H9 (cell line): Measurements from ENCODE around the gene COL4A6. TPM values are rescaled to one million over a fixed set of nuclear protein-coding genes. Genes with fewer than 3 reads are reported as not detected.

Experiments used
- DNase-seq: peaks from one replicate; pipeline ENCODE4 v3.0.0-alpha.2; 2017
- H2AFZ ChIP-seq: one replicate; pipeline ENCODE4 v1.6.1; 2013; ENCODE audit warnings: mild to moderate bottlenecking, low read length, control low read depth, moderate library complexity
- H2AK5ac ChIP-seq: 2 replicates; pipeline ENCODE4 v1.6.1; 2013; ENCODE audit warnings: low read length, control low read depth, mixed read lengths; ENCODE audit not compliant: insufficient read length
- H2BK120ac ChIP-seq: one replicate; pipeline ENCODE4 v1.6.1; 2013; ENCODE audit warnings: low read depth, mild to moderate bottlenecking, low read length, control low read depth, inconsistent platforms; ENCODE audit not compliant: poor library complexity, severe bottlenecking
- H2BK12ac ChIP-seq: 2 replicates; pipeline ENCODE4 v1.6.1; 2013; ENCODE audit warnings: low read length, control low read depth, mixed read lengths, low read depth; ENCODE audit not compliant: insufficient read length
- H2BK15ac ChIP-seq: 2 replicates; pipeline ENCODE4 v1.6.1; 2013; ENCODE audit warnings: low read depth, low read length, control low read depth
- H2BK20ac ChIP-seq: one replicate; pipeline ENCODE4 v1.6.1; 2013; ENCODE audit warnings: low read depth, mild to moderate bottlenecking, low read length, control low read depth, inconsistent platforms; ENCODE audit not compliant: poor library complexity, severe bottlenecking
- H2BK5ac ChIP-seq: 2 replicates; pipeline ENCODE4 v1.6.1; 2013; ENCODE audit warnings: low read length, control low read depth, mixed read lengths; ENCODE audit not compliant: insufficient read length
- H3K14ac ChIP-seq: 2 replicates; pipeline ENCODE4 v1.6.1; 2013; ENCODE audit warnings: low read length, control low read depth; ENCODE audit not compliant: insufficient read depth
- H3K18ac ChIP-seq: 2 replicates; pipeline ENCODE4 v1.6.1; 2013; ENCODE audit warnings: low read depth, mild to moderate bottlenecking, mixed read lengths, low read length, control low read depth; ENCODE audit not compliant: insufficient read length
- H3K23ac ChIP-seq: 2 replicates; pipeline ENCODE4 v1.6.1; 2013; ENCODE audit warnings: low read length, control low read depth, mixed read lengths, low read depth; ENCODE audit not compliant: insufficient read length
- H3K23me2 ChIP-seq: 2 replicates; pipeline ENCODE4 v1.6.1; 2013; ENCODE audit warnings: low read depth, mild to moderate bottlenecking, mixed read lengths, low read length, control low read depth; ENCODE audit not compliant: insufficient read length, poor library complexity, severe bottlenecking
- H3K27ac ChIP-seq: 2 replicates; pipeline ENCODE4 v1.5.1; 2013; ENCODE audit warnings: low read length, control low read depth, mixed read lengths, low read depth; ENCODE audit not compliant: insufficient read length
- H3K27me3 ChIP-seq: 2 replicates; pipeline ENCODE4 v1.6.1; 2013; ENCODE audit warnings: low read length, control low read depth, inconsistent platforms; ENCODE audit not compliant: insufficient read depth
- H3K4ac ChIP-seq: 2 replicates; pipeline ENCODE4 v1.6.1; 2013; ENCODE audit warnings: low read depth, mild to moderate bottlenecking, control low read depth, inconsistent platforms, low read length, moderate library complexity
- H3K4me1 ChIP-seq: 2 replicates; pipeline ENCODE4 v1.6.1; 2013; ENCODE audit warnings: low read length, control low read depth, inconsistent platforms; ENCODE audit not compliant: insufficient read depth
- H3K4me2 ChIP-seq: 2 replicates; pipeline ENCODE4 v1.6.1; 2013; ENCODE audit warnings: low read length, control low read depth, mixed read lengths; ENCODE audit not compliant: insufficient read length, insufficient read depth
- H3K56ac ChIP-seq: 2 replicates; pipeline ENCODE4 v1.6.1; 2013; ENCODE audit warnings: low read depth, mild to moderate bottlenecking, mixed read lengths, low read length, control low read depth; ENCODE audit not compliant: insufficient read length
- H3K79me1 ChIP-seq: 2 replicates; pipeline ENCODE4 v1.6.1; 2013; ENCODE audit warnings: low read depth, mild to moderate bottlenecking, moderate library complexity, low read length, control low read depth, inconsistent platforms; ENCODE audit not compliant: insufficient read depth, poor library complexity, severe bottlenecking
- H3K79me2 ChIP-seq: 2 replicates; pipeline ENCODE4 v1.6.1; 2013; ENCODE audit warnings: low read length, control low read depth, inconsistent platforms; ENCODE audit not compliant: insufficient read depth
- H3K9ac ChIP-seq: 2 replicates; pipeline ENCODE4 v1.6.1; 2013; ENCODE audit warnings: low read length, control low read depth, mixed read lengths; ENCODE audit not compliant: insufficient read length; ENCODE audit errors: extremely low read depth
- H3K9me3 ChIP-seq: one replicate; pipeline ENCODE4 v1.6.1; 2013; ENCODE audit warnings: low read depth, low read length, inconsistent platforms; ENCODE audit not compliant: control insufficient read depth
- H3T11ph ChIP-seq: one replicate; pipeline ENCODE4 v1.6.1; 2013; ENCODE audit warnings: mild to moderate bottlenecking, low read length, control low read depth, inconsistent platforms
- H4K20me1 ChIP-seq: one replicate; pipeline ENCODE4 v1.6.1; 2013; ENCODE audit not compliant: control insufficient read depth, insufficient read length, insufficient read depth
- H4K5ac ChIP-seq: 2 replicates; pipeline ENCODE4 v1.6.1; 2013; ENCODE audit warnings: low read depth, mild to moderate bottlenecking, mixed read lengths, low read length, control low read depth; ENCODE audit not compliant: insufficient read length
- H4K8ac ChIP-seq: replicated peaks from 2 replicates; pipeline ENCODE4 v1.6.1; 2013; ENCODE audit warnings: low read length, control low read depth, mixed read lengths, low read depth; ENCODE audit not compliant: insufficient read length
- H4K91ac ChIP-seq: 2 replicates; pipeline ENCODE4 v1.6.1; 2013; ENCODE audit warnings: low read depth, mild to moderate bottlenecking, moderate library complexity, mixed read lengths, low read length, control low read depth; ENCODE audit not compliant: insufficient read length
- H3K27ac Mint-ChIP-seq, 3 experiments: 2 replicates in 2 of 3; 3 replicates in 1 of 3; pipeline ENCODE4 v1.8.0; 2020 to 2021; ENCODE audit warnings: mixed read lengths in 3 of 3, mild to moderate bottlenecking in 1 of 3, moderate library complexity in 1 of 3
- H3K27me3 Mint-ChIP-seq: 2 replicates; pipeline ENCODE4 v1.8.0; 2021; ENCODE audit warnings: low read depth, mild to moderate bottlenecking, moderate library complexity, mixed read lengths
- H3K36me3 Mint-ChIP-seq, 3 experiments: 2 replicates in 2 of 3; 3 replicates in 1 of 3; pipeline ENCODE4 v1.8.0; 2020 to 2021; ENCODE audit warnings: low read depth in 3 of 3, mixed read lengths in 3 of 3; ENCODE audit not compliant: insufficient read depth in 1 of 3
- H3K4me1 Mint-ChIP-seq, 2 experiments: 2 replicates each; pipeline ENCODE4 v1.8.0; 2020; ENCODE audit warnings: mixed read lengths in 2 of 2
- H3K4me3 Mint-ChIP-seq, 2 experiments: 2 replicates in 1 of 2; 3 replicates in 1 of 2; pipeline ENCODE4 v1.8.0; 2020 to 2021; ENCODE audit warnings: mild to moderate bottlenecking in 2 of 2, mixed read lengths in 2 of 2, moderate library complexity in 1 of 2
- H3K9me3 Mint-ChIP-seq, 2 experiments: 2 replicates in 1 of 2; 3 replicates in 1 of 2; pipeline ENCODE4 v1.8.0; 2020; ENCODE audit warnings: mild to moderate bottlenecking in 2 of 2, mixed read lengths in 2 of 2, moderate library complexity in 1 of 2
- CTCF ChIP-seq: fragments of 200-600 bp; sonication (generic); conservative IDR thresholded peaks from 3 replicates; pipeline ENCODE4 v1.8.0; 2021; ENCODE audit warnings: antibody characterized with exemption, mild to moderate bottlenecking
- WGBS: extraction: QIAGEN DNeasy Blood & Tissue Kit; methylation state at CpG from one replicate; pipeline ENCODE4 v1.1.7; 2013; ENCODE audit warnings: missing lambda C conversion rate, low lambda C conversion rate, mixed read lengths; ENCODE audit not compliant: insufficient read length; ENCODE audit errors: extremely low coverage; 5-methylcytosine and 5-hydroxymethylcytosine counted together
- total RNA-seq: library from RNA; stranded (reverse); gene quantifications from 2 replicates; pipeline ENCODE4 v1.2.1, GENCODE V29; 2021

COL4A6 gene
- total RNA-seq, 1 experiment from 2014 or later = 16.7 TPM

- Histone ChIP-seq H3K9ac (no peak overlapping the region), H2BK15ac (no peak overlapping the region), H2BK120ac (no peak overlapping the region), H4K91ac (no peak overlapping the region), H2BK12ac (no peak overlapping the region), H4K20me1 (no peaks in the 10 kb centered on the region), H3K14ac (no peak overlapping the region), H2BK20ac (no peak overlapping the region), H2AFZ (no peak overlapping the region), H2BK5ac (no peak overlapping the region), H3K9me3 (peaks cover 10% of the 10 kb centered on the region), H4K8ac (no peak overlapping the region), H3K4me1 (no peaks in the 10 kb centered on the region), H3K23ac (no peak overlapping the region), H3K56ac (no peak overlapping the region), H3T11ph (no peak overlapping the region), H3K79me2 (no peaks in the 10 kb centered on the region), H3K23me2 (no peaks in the 10 kb centered on the region), H3K27me3 (no peaks in the 10 kb centered on the region), H3K79me1 (no peaks in the 10 kb centered on the region), H4K5ac (no peak overlapping the region), H2AK5ac (no peak overlapping the region), H3K18ac (no peak overlapping the region), H3K4me2 (no peak overlapping the region), H3K4ac (no peak overlapping the region), H3K27ac (no peak overlapping the region)
- no peak overlapping the region for H3K27ac Mint-ChIP-seq
- H3K4me1 Mint-ChIP-seq = no peaks in the 10 kb centered on the region; a peak in 1 of 4 replicates
- no peak for DNase-seq
- no peak for TF ChIP-seq CTCF
- peaks cover 23 to 24% of the 10 kb centered on the region in 2 experiments for H3K9me3 Mint-ChIP-seq
- peaks cover 1% of the 10 kb centered on the region; the same call in 1 of the 2 replicates for H3K27me3 Mint-ChIP-seq
- H3K36me3 Mint-ChIP-seq = peaks cover 16 to 22% (median 19%) of the 10 kb centered on the region in 3 experiments
- H3K4me3 Mint-ChIP-seq = no peak overlapping the region
- no CpG with 5 or more reads among the region's 4 CpGs for WGBS
These were observed 162.5 kb downstream of the COL4A6 start for GRCh38 chrX:108275732-108276131.
